ENCODE measurements around the gene IER5L.
"Not testable (repeated sequence)": the region's sequence is repeated elsewhere in the genome, so short reads cannot be mapped to it uniquely, and the experiment has no call there.

The IER5L gene

GRCh38 chr9:129202613-129203555, 24.8 kb upstream of the IER5L start:
- peak; percentile 73 for DNase-seq (ENCODE audit: low spot score)

- DNase-seq (ENCODE audit: low spot score) = no peak
Observed at GRCh38 chr9:129201866-129202265, 23.8 kb upstream of the IER5L start.

- peak; percentile 25 for DNase-seq (ENCODE audit: low spot score)
Observed at GRCh38 chr9:129201289-129201688, 23.2 kb upstream of the IER5L start.

DNA sequence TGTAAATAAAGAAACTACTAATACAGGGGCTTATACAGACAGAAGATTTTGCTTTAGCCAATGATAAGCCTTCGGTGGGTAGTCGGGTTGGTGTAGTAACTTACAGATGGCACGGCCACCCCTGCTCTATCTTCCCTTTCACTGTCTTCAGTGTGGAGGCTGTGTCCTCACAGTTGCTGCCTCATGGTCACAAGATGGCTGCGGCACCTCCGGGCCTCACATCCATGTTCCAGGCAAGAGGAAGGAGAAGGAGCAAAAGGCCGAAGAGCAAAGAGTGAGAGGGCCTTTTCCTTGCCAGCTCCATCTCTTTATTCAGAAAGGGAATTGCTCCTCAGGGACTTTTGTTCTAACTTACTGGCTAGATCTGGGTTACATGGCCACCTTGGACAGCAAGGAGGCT, 22.2 kb upstream of the IER5L start:
- no peak for DNase-seq (ENCODE audit: low spot score)

DNA sequence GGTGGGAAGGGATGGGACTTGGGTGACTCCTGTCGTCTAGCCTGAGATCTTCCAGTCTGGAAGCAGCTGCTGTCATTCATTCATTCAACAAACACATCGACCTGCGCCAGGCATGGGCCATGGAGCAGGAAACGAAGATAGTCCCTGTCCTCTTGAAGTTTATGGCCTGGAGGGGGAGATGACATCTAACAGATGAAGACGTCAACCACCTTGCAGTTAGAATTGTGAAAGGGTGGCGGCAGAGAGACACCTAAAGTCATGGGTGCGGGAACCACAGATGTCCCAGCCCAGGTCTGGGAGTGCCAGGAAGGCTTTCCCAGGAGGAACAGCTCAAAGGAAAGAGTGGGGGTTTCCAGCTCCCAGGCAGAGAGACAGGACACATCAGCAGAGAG, 21.0 kb upstream of the IER5L start:
- DNase-seq (ENCODE audit: low spot score) = no peak

DNA sequence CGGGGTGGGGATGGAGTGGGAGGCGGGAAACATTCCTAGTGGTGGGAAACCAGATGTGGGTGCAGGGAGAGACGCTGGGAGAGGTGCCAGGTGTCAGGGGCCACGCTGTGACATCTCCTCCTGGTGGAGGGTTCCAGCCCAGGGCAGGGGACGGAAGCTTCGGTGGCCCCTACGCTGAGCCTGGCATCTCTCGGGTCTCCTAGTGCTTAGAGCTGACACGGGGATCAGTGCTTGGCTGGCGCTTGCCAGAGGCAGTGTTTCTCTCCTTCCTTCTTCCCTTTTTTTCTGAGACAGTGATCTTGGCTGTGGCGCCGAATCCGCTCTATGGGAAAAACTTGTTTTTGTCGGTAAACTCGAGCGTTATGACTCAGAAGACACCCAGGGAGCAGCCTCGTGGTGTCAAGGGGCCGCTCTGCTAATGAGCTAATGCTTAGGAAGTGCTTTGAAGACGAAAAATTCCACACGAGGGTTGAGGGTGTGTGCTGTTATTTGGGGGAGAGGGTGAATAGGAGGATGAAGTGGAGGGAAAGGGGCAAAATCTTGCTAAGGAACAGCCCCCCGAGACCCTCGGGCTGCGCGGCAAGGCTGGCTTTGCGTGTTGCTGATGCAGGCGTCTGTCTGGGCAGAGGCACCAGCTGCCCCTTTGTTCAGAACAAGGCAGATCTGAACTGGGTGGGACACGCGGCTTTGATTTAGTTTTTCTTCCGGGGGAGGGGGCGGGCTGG, 20.4 kb upstream of the IER5L start:
- DNase-seq (ENCODE audit: low spot score) = no peak

DNA sequence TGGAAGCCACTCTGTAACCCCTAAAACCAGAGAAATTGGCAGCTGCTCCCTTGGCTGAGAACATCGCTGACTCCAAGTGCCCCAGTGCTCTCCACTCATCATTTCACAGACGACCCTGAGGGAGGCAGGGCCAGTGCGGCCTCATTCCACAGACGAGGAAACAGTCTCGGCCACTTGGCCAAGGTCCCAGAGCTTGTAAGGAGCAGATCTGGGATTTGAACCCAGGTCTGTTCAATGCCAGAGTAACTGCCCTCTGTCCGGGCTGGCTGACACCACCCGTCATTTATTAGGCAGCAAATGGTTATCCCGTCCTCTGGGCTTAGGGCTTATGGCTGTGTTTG, 19.9 kb upstream of the IER5L start:
- DNase-seq (ENCODE audit: low spot score) = no peak

DNA sequence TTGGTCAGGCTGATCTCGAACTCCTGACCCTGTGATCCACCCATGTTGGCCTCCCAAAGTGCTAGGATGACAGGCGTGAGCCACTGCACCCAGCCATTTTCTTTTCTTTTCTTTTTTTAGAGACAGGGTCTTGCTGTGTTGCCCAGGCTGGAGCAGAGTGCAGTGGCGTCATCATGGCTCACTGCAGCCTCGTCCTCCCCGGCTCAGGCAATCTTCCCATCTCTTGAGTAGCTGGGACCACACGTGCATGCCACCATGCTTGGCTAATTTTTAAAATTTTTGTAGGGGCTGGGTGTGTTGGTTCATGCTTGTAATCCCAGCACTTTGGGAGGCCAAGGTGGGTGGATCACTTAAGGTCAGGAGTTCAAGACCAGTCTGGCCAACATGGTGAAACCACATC, 19.0 kb upstream of the IER5L start:
- DNase-seq (ENCODE audit: low spot score) = not testable (repeated sequence)

DNA sequence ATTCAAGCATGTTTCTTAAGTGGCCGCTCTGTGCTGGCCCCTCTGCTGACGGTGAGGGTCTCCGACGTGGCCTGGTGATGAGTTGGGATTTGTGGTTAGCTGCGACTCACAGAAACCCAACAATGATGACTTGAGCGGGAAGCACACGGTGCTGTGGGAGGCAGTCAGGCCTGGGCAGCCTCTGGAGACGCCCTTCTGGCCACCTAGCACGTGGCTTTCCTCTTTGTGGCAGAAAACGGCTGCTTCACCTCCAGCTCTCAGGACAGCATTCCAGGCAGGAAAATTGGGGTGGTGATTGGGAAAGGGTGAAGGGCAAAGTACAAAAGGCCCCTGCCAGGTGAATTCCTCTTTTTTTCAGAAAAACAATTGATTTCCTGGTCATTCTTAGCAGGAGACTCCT, 17.5 kb upstream of the IER5L start:
- DNase-seq (ENCODE audit: low spot score) = no peak

- DNase-seq (ENCODE audit: low spot score) = no peak
Observed at GRCh38 chr9:129194221-129194620, 16.2 kb upstream of the IER5L start.

GRCh38 chr9:129193655-129194054, 15.6 kb upstream of the IER5L start:
- no peak for DNase-seq (ENCODE audit: low spot score)

GRCh38 chr9:129191234-129191633, 13.2 kb upstream of the IER5L start:
- DNase-seq (ENCODE audit: low spot score) = no peak

GRCh38 chr9:129189971-129190370, 11.9 kb upstream of the IER5L start:
- DNase-seq (ENCODE audit: low spot score) = not testable (repeated sequence)

- no peak for DNase-seq (ENCODE audit: low spot score)
Observed at GRCh38 chr9:129187042-129187441, 9.0 kb upstream of the IER5L start.

GRCh38 chr9:129185991-129186390, 7.9 kb upstream of the IER5L start:
- DNase-seq (ENCODE audit: low spot score) = no peak

DNA sequence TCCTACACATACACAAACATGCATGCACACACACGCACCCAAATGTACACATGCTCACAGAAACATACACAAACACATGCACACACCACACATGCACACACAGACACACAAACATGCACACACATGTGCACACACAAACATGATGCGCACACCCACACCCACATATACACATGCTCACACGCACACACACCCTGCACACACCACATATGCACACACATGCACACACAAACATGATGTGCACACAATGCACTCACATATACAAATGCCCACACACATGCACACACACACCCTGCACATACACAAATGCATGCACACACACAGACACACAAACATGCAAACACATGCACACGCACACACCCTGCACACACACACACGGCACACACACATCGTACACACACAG, 7.3 kb upstream of the IER5L start:
- DNase-seq (ENCODE audit: low spot score) = no peak

DNA sequence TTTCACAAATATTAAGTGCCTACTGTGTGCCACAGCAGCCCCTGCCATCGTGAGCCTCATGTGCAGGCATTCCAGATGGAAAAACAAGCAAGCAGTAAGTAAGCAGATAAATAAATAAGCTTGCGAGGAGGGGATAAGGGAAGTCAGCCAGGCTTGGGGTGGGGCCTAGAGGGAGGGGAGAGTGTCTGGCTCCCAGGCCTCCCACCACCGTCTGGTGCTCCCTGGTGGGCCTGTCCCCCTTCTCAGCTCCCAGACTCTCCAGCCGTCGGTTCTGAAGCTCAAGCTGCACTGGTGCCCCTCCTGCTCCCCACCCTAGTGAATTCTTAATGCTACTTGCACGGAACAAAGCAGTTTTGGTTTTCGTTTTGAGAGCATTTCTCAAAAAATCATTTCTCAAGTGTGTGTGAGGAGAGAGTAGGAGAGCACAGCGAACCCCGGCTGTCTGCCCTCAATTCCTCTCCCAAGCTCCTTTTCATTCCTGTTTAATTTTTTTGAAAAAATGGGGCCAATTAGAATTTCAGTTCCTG, 6.6 kb upstream of the IER5L start:
- DNase-seq (ENCODE audit: low spot score) = no peak

GRCh38 chr9:129184219-129184524, 6.1 kb upstream of the IER5L start:
- no peak for DNase-seq (ENCODE audit: low spot score)

- DNase-seq (ENCODE audit: low spot score) = no peak
Observed at GRCh38 chr9:129183495-129184218, 5.6 kb upstream of the IER5L start.

DNA sequence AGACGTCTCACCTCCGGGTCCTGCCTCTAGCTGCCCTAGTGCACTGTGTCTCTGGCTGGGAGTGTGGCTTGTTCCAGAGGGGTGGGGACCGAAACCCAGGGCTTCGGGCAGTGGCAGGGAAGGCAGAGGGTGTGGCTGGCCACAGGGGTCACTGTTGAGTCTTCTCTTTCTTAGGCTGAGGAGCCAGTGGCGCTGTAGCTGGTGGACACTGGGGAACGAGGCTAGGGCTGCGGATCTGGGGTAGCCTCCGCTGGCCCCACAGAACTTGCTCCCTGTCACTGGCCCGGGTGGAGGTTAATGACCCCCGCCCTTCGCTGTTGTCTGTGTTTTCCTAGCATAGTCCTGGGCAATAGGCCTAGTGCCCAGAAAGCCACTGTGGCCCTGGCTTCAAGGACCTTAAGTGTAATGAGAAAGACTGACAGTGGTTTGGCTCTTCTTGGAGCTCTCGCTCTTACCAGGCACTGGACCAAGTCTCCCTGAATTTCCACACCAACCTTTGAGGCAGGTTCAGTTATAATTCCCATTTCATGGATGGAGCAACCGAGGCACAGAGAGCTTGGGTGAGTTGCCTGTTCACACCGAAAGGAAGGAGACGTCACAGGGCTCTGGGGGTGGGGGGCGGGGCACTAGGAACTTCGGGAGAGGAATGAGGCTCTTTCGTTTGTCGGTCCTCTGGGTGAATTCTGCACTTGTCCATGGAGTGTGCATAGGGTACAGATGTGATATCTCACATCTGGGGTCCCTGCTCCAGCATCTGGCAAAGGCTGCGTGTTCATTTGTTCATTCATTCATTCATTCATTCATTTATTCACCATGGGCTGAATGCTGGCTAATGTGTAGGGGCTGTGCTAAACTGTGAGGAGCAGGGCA, 4.8 kb upstream of the IER5L start:
- peak; percentile 46 for DNase-seq (ENCODE audit: low spot score)

DNA sequence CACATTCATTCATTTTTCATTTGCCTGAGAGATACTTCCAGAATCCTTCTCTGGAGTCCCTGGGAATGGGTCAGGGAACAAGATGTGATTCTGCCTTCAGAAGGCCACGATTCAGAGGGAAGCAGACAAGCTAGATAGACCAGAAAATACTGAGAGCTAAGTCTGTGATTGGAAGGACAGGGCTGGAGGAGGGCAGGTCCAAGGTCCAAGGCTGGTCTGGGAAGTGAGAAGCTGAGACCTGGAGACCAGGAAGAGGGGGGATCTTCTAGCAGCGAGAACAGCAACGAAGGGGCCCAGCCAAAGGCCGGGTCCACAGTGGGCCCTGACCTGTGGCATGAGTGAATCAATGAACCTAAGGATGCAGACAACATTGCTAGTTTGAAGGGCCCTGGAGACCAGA, 4.1 kb upstream of the IER5L start:
- DNase-seq (ENCODE audit: low spot score) = no peak

DNA sequence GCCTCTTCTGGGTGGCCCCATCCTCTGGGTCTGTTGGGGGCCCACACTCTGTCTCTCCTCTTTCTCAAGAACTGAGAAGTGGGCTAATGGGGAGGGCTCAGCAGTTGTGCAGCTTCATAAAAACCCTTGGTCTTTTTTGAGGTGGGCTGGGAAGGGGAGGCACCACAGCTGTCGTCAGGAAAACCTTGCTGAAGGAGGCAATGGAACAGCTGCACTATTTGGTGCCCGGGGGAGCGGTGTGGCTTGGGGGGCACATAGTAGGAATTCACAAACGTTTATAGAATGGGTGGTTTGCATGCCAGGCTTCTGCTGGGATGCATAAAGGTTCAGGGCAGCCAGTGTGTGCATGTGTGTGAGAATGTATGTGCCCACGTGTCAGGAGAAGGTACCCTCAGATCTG, 3.2 kb upstream of the IER5L start:
- DNase-seq (ENCODE audit: low spot score) = no peak

All from SW480 (cell line).